Activated naive CD4-positive, alpha-beta T cell treated with anti-CD3 and anti-CD28 coated beads, Interleukin-2, amount 50 U/mL, for 16 hours (primary cell): ENCODE results near the gene LRRTM4.
"Not testable (repeated sequence)": the region's sequence is repeated elsewhere in the genome, so short reads cannot be mapped to it uniquely, and the experiment has no call there.

Source experiments
- DNase-seq: peaks from one replicate; pipeline ENCODE4 v3.0.0-alpha.2; 2020

LRRTM4 gene

GRCh38 chr2:77156599-77156998, 365.6 kb downstream of the LRRTM4 start:
- no peak for DNase-seq

GRCh38 chr2:77155511-77155910, 366.7 kb downstream of the LRRTM4 start:
- DNase-seq = no peak

- no peak for DNase-seq
These were observed 372.6 kb downstream of the LRRTM4 start for GRCh38 chr2:77149565-77149964.

- DNase-seq = no peak
These were observed 375.0 kb downstream of the LRRTM4 start for GRCh38 chr2:77147153-77147552.

GRCh38 chr2:77144772-77145171, 377.4 kb downstream of the LRRTM4 start:
- no peak for DNase-seq

- no peak for DNase-seq
These were observed 380.0 kb downstream of the LRRTM4 start for GRCh38 chr2:77142141-77142540.

GRCh38 chr2:77128479-77128878, 393.7 kb downstream of the LRRTM4 start:
- not testable (repeated sequence) for DNase-seq

- DNase-seq = no peak
These were observed 394.8 kb downstream of the LRRTM4 start for GRCh38 chr2:77127345-77127744.

- DNase-seq = no peak
These were observed 400.7 kb downstream of the LRRTM4 start for GRCh38 chr2:77121518-77121917.

- no peak for DNase-seq
These were observed 402.8 kb downstream of the LRRTM4 start for GRCh38 chr2:77119333-77119732.

GRCh38 chr2:77108915-77109314, 413.3 kb downstream of the LRRTM4 start:
- DNase-seq = no peak

GRCh38 chr2:77105008-77105407, 417.2 kb downstream of the LRRTM4 start:
- no peak for DNase-seq

- DNase-seq = no peak
These were observed 417.6 kb downstream of the LRRTM4 start for GRCh38 chr2:77104554-77104953.

GRCh38 chr2:77102927-77103326, 419.2 kb downstream of the LRRTM4 start:
- DNase-seq = no peak

GRCh38 chr2:77101796-77102452, 420.3 kb downstream of the LRRTM4 start:
- no peak for DNase-seq

GRCh38 chr2:77099961-77100360, 422.2 kb downstream of the LRRTM4 start:
- DNase-seq = no peak

GRCh38 chr2:77095525-77095924, 426.7 kb downstream of the LRRTM4 start:
- not testable (repeated sequence) for DNase-seq

- DNase-seq = no peak
These were observed 427.1 kb downstream of the LRRTM4 start for GRCh38 chr2:77095096-77095495.

- not testable (repeated sequence) for DNase-seq
These were observed 433.8 kb downstream of the LRRTM4 start for GRCh38 chr2:77088424-77088823.

- DNase-seq = no peak
These were observed 434.2 kb downstream of the LRRTM4 start for GRCh38 chr2:77087987-77088414.

GRCh38 chr2:77086478-77086877, 435.7 kb downstream of the LRRTM4 start:
- DNase-seq = no peak

- DNase-seq = no peak
These were observed 436.1 kb downstream of the LRRTM4 start for GRCh38 chr2:77086051-77086450.

GRCh38 chr2:77085561-77085960, 436.6 kb downstream of the LRRTM4 start:
- no peak for DNase-seq

GRCh38 chr2:77081597-77081996, 440.6 kb downstream of the LRRTM4 start:
- DNase-seq = no peak

GRCh38 chr2:77064324-77064723, 457.9 kb downstream of the LRRTM4 start:
- DNase-seq = no peak
